GM18520 (cell line): ENCODE measurements around the gene ANKRD29.
"Not testable (repeated sequence)": the region's sequence is repeated elsewhere in the genome, so short reads cannot be mapped to it uniquely, and the experiment has no call there.

Source experiments
- ATAC-seq: cut with Tn5 transposase; IDR thresholded peaks from one replicate; pipeline ENCODE4 v1.9.1; 2021; ENCODE audit not compliant: unreplicated experiment

Gene ANKRD29

DNA sequence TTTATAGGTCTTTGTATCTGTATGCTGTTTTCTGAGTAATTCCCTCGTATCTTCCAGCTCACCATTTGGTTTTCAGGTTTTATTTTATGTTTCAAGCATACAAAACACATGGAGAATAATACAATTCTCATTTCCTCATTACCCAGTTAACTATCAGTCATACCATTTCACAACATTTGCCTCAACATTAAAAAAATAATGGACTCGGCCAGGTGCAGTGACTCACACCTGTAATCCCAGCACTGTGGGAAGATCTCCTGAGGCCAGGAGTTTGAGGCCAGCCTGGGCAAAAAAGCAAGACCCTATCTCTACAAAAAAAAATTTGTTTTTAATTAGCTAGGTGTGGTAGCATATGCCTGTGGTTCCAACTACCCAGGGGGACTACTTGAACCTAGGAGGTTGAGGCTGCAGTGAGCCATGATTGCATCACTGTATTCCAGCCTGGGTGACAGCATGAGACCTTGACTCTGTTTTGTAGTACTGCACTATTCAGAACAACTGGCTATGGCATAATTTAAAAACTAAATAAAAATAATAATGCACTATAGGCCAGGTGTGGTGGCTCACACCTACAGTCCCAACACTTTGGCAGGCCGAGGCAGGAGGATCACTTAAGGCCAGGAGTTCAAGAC lies 96.7 kb downstream of the ANKRD29 start:
- ATAC-seq, result no peak

GRCh38 chr18:23563377-23564043 lies 99.2 kb downstream of the ANKRD29 start:
- ATAC-seq, result no peak

- ATAC-seq, result no peak
Observed at GRCh38 chr18:23560186-23560585, 102.5 kb downstream of the ANKRD29 start.

DNA sequence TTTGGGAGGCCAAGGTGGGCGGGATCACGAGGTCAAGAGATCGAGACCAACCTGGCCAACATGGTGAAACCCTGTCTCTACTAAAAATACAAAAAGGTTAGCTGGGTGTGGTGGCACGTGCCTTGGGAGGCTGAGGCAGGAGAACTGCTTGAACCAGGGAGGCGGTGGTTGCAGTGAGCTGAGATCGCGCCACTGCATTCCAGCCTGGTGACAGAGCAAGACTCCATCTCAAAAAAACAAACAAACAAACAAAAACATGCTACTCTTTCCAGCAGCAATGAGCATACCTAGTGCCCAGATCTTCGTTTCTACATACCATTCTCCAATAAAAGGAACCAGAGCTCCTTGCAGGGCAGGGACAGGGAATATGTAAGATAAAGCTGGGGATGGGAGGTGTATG lies 105.2 kb downstream of the ANKRD29 start:
- ATAC-seq, result not testable (repeated sequence)

- ATAC-seq, result no peak
Observed at GRCh38 chr18:23556145-23556780, 106.4 kb downstream of the ANKRD29 start.

GRCh38 chr18:23553887-23554286 lies 108.8 kb downstream of the ANKRD29 start:
- no peak for ATAC-seq

GRCh38 chr18:23552505-23552904 lies 110.2 kb downstream of the ANKRD29 start:
- ATAC-seq, result no peak

- ATAC-seq, result no peak
Observed at GRCh38 chr18:23551978-23552377, 110.7 kb downstream of the ANKRD29 start.

GRCh38 chr18:23550898-23551297 lies 111.8 kb downstream of the ANKRD29 start:
- ATAC-seq, result no peak
